Germinal center (tissue), 1 donor: ENCODE measurements around the gene SAFB.
A peak's percentile ranks its signal among the peaks of the same experiment; 100 is the strongest.
"Not testable (repeated sequence)": the region's sequence is repeated elsewhere in the genome, so short reads cannot be mapped to it uniquely, and the experiment has no call there.

Experiments
- DNase-seq: peaks from one replicate; pipeline ENCODE4 v3.0.0; 2012; ENCODE audit warnings: mixed read lengths, low spot score

Gene SAFB

GRCh38 chr19:5684694-5685430, 62.0 kb downstream of the SAFB start:
- DNase-seq, result no peak

GRCh38 chr19:5686326-5686646, 63.4 kb downstream of the SAFB start:
- DNase-seq, result no peak

- peak; percentile 98 for DNase-seq
Measured at GRCh38 chr19:5686647-5687359, 63.9 kb downstream of the SAFB start.

DNA sequence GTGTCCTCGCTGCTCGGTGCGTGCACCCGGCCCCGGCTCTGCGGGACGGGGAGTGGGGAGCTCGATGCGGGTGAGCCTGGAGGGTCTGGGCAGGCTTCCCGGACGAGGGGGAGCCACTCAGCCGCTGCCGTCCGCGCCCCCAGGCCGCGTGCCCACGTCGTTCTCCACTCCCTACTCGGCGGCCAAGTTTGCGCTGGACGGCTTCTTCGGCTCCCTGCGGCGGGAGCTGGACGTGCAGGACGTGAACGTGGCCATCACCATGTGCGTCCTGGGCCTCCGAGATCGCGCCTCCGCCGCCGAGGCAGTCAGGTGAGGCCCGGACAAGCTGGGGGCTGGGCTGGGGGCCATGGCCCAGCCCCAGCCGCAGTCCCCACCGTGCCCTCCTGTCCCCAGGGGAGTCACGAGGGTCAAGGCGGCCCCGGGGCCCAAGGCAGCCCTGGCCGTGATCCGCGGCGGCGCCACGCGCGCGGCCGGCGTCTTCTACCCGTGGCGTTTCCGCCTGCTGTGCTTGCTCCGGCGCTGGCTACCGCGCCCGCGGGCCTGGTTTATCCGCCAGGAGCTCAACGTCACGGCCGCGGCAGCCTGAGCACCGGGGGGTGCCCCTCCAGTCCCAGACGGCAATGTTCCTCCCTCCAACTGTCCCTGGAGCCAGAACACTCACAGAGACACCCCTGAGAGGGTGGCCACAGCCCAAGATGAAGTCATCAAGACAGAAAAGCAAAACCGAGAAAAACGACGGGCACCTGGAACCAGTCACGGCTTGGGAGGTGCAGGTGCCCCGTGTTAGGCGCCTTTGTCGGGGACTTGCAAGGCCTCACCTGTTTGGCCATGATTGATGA, 64.7 kb downstream of the SAFB start:
- DNase-seq, result no peak

DNA sequence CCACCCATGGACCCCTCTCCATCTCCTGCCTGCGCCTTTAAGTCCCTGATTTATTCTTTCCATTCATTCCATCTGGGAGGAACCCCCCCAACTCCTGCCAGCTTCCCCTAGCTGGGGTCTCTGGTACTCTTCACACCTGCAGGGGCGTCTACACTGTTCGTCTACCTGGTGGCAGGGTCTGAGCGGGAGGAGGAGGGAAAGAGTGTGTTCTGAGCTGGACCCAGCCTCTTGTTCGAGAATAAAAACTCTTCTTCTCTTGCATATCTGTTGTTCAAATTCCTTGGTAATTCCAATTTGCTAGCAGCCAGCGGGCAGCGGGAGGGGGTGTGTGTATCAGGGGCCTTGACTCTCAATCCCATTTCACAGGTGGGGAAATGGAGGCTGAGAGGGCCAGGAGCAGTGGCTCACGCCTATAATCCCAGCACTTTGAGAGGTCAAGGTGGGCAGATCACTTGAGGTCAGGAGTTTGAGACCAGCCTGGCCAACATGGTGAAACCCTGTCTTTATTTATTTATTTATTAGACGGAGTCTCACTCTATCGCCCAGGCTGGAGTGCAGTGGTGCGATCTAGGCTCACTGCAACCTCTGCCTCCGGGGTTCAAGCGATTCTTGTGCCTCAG, 65.5 kb downstream of the SAFB start:
- not testable (repeated sequence) for DNase-seq

DNA sequence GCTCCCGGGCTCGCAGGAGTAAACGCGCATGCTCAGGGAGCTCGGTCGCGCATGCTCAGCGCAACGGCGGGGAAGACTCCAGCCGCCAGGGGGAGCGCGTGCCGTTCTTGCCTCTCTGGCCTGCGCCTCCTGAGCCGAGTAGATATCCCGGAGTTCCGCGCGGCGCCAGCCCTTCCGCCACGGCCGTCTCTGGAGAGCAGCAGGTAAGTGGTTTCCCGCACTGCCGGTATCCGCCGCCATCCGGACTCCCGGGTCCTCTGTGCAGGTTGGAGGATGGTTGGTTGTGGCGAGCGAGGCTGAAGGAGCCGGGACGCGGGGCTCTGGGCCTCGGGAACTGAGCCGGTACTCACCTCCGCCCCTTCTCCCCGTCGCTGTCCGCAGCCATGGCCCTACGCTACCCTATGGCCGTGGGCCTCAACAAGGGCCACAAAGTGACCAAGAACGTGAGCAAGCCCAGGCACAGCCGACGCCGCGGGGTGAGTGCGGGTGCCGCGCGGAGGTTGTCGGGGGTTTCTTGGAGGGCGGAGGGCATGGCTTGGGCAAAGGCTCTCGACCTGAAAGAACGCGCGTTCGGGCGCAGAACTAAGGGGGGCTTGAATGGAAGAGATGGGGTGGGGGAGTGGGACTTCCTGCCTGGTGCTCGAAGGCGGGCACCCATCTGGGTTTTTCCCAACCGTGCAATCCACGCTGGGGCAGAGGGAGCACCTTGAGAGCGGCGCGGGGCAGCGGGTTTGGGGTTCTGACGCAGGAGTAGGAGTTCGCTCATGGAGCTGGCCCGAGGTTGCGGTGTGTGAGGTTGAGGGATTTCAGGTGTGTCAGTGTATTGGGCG, 67.5 kb downstream of the SAFB start, which contains the start of gene RPL36:
Gene RPL36, plus strand, starts transcription at position 171 of the 830 bp plus-strand sequence. Its CDS starts 213 bp downstream, at position 384.
- peak; percentile 95 for DNase-seq

GRCh38 chr19:5690955-5691821, 68.3 kb downstream of the SAFB start:
- peak; percentile 37 for DNase-seq

DNA sequence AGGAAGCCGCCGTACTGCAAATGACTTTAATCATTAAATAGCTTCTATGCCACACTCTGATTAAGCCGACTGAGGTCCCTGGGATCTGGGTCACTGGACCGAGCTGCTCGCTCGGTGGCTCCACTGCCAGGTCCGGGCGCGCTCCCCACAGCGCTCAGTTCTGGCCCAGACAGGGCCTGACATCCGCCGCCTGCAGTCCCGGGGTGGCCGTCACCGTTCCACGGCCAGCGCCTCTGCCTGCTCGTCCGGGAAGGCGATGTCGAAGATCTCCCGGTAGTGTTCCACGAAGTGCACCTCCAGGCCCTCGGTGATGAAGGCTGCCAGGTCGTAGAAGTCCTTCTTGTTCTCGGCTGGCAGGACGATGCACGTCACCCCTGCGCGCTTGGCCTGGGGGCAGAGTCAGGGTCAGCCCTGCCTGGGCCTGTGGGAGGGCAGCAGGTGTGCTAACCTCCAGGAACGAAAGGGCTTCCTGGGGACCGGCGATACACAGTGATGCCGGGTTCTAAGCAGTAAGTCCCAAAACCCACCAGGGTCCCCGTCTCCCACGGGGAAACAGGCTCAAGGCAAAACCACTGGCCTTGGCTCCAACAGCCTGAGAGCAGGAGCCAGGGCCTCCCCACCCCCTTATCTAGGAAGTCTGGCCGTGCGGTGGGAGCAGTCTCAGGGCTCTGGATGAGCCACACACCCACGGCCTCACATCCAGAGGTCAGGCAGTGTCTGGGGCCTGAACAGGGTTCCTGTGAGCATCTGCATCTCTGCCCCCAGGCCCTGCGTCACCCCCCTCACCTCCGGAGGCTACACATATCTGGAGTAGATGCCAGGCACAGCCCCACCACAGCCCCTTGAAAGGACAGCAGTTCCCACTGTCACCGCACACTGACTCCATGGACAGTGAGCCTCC, 69.2 kb downstream of the SAFB start:
- DNase-seq, result no peak

DNA sequence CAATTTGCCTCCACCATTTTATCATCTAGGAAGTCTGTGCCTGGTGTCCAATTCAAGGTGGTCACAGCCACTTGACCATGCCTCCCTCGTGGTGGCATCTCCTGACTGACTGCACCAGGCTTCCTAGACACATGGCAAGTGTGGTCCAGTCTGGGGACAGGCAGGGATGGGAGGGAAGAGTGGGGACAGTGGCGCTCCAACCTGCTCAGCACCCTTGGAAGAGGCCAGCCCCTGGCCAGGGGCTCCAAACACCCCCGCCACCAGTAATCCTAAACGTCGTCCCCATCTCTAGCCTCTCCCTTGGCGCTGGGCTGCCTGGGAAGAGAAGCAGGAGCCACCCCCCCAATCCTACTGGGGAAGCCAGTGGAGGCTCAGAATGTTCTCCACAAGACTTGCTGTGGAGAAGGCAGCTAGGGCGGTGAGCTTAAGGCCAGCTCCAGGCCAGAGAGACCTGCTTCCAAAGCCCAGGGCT, 69.9 kb downstream of the SAFB start:
- DNase-seq, result no peak

GRCh38 chr19:5693195-5694166, 70.6 kb downstream of the SAFB start:
- DNase-seq, result no peak

- no peak for DNase-seq
Measured at GRCh38 chr19:5694167-5694955, 71.5 kb downstream of the SAFB start.

DNA sequence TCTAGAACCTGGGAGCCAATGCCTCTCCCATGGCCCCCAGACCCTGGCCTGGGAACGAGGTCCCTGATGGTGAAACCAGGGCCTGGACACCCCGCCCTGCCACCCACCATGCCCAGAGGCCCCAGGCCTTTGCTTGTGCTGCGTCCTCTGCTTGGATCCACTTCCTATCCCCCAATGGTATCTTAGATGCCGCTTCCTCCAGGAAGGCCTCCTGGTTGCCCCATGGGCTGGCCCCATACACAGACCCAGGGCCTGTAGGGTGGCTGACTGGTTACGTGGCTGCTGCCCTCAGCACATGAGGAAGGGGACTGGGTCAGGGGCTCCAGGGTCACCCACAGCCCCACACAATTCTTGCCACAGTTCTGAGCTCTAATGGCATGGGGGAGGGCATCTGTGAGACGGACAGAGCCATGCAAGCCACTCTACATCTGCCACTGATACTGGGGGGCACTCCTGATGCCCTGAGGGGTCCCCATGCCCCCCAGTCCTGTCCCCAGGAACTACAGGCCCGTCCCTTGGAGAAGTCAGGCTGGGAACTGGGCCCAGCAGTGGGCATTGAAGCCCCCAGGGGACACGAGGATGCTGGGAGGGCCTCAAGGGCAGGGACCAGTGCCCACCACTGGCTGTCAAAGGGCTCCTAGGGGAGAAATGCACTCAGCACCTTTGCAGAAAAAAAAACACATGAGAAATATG, 72.2 kb downstream of the SAFB start:
- no peak for DNase-seq

DNA sequence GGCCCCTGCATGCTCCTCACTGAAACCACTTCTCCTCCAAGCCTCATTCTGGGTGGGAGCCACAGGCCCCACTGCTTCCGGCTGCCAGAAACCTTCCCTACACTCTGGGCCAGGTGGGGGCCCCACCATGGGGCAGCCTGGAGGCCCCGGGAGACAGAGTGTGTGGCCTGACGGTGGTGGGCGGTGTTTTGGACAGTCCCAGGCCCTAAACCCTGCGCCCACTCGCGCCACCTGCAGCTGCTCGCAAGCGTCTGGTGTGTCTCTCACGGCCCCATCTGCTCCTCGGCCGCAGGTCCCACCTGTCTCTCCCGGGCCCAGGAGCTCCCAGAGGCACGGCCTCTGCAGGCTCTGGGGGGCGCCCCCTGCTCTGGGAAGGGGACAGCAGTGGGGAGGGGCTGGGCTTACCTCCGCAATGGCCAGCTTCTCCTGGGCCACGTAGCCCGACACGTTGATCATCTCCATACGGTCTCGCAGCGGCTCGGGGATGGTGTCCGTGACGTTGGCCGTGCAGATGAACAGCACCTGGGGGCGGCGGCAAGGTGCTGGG, 72.8 kb downstream of the SAFB start:
- no peak for DNase-seq

DNA sequence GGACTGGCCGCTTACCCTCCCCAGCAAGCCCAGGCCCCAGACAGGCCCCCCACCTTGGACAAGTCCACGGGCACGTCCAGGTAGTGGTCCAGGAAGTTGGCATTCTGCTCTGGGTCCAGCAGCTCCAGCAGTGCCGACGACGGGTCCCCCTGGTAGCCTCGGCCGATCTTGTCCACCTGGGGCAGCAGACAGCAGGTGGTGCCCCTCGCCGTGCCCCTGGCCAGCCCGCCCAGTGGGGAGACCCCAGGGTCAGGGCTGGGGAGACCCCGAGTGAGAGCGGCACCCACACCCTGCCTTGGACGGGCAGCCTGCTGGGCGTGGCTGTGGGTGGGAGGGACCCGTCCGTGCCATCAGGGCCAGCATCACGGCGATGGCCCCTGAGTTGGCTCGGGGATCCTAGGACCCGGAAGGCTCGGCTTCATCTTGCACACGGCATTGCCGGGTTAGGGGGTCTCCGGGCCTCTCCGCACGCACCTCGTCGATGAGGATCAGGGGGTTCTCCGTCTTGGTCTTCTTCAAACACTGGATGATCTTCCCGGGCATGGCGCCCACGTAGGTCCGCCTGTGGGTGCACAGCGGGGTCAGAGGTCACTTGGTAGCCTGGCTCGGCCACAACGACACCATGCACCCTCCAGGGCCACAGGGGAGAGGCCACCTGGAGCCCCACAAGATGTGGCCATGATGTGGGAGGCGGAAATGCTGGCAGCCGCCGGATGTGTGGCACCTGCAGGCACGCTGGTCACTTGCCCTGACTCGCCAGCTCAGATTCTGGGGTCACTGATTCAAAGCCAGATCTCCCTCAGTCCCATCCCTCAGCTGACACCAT, 73.5 kb downstream of the SAFB start:
- DNase-seq, result no peak
